ENCODE measurements around the gene PNLIPRP3.

Gene PNLIPRP3

DNA sequence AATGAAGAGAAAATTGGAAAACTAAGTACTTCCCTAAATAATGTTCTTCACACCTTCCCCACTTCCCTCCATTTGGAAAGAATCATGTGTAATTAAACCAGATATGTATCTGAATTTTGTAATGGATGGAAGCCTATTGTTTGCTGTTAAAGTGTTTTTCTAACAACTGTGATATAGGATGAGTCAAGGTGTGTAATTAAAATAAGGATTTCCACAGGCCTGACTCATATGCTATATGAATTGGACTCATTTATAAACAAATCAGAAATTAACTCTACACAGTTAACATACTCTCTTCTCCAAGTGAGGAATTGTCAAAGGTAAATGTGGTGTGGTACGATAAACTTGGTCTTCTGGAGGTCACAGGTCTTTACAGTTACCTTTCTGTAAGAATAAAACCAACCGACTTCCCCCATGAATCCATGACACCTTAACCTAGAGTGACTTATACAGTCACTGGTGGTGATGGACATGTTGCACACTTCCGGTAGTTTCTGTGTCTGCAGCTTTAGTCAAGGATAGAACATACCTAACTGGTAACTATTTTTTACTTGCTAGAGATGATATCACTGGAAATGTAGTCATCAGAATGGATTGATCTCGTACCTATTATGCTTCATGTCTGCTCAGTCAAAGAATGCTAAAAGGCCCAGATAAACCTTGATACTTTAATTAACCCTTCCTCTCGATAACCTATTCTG is 12.8 kb downstream of the PNLIPRP3 start:
- in situ Hi-C loops (cut with MboI; ENCODE audit: low pct_unique_long_range_greater_than_20kb, low sequenced_read_pairs) = no loop called here
- DNase-seq = no peak

DNA sequence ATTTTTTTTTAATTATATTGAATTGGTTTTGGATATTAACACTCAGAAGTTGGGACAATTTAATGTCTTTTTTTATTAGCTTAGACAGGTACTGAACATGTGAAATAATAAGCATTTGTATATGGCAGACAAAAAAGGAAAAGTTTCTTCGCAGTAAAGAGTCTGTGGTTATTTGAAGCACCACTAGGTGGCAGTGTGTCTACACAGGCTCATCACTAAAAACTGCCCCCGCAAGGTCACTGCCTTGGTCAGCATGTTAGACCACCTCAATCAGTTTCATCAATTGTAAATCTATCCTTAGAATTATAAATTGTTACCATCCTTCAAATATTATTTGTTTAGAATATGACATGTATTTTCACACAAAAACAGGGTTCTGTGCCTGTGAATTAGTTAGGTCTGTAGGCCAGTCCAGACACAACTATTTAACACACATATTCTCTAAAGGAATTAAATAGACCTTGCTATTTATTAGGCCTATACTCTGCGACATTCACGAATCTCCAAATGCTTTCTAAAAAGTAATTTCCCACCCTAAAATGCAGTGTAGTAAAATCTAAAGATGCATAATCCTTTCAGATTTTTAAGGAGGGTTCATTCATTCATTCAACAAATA is 17.0 kb downstream of the PNLIPRP3 start:
- in situ Hi-C loops (cut with MboI; ENCODE audit: low pct_unique_long_range_greater_than_20kb, low sequenced_read_pairs) = no loop called here
- DNase-seq = peak; percentile 41

DNA sequence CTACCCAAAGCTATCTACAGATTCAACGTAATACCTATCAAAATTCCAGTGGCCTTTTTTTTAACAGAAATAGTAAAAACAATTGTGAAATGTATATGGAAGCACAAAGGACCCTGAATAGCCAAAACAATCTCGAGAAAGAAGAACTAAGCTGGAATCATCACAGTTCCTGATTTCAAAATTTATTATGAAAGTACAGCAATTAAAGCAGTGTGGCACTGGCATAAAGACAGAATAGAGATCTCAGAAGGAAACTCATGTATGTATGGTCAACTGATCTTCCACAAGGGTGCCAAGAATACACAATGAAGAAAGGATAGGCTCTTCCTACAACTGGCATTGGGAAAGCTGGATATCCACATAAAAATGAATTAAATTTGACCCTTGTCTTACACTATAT is 23.2 kb downstream of the PNLIPRP3 start:
- no peak for DNase-seq
- in situ Hi-C loops (cut with MboI; ENCODE audit: low pct_unique_long_range_greater_than_20kb, low sequenced_read_pairs) = no loop called here

DNA sequence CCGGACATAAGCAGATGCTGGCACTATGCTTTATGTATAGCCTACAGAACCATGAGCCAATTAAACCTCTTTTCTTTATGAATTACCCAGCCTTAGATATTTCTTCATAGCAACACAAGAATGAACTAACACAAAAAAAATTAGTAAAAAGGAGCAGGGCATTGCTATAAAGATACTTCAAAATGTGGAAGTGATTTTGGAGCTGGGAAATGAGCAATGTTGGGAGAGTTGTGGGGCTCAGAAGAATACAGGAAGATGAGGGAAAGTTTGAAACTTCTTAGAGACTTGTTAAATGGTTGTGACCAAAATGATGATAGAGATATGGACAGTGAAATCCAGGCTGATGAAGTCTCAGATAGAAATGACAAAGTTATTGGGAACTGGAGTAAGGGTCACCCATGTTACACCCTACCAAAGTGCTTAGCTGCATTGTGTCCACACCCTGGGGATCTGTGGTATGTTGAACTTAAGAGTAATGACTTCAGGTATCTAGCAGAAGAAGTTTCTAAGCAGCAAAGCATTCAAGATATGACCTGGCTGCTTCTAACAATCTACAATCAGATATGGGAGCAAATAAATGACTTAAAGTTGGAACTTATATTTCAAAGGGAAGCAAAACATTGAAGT is 24.2 kb downstream of the PNLIPRP3 start:
- DNase-seq = no peak
- in situ Hi-C loops (cut with MboI; ENCODE audit: low pct_unique_long_range_greater_than_20kb, low sequenced_read_pairs) = no loop called here

DNA sequence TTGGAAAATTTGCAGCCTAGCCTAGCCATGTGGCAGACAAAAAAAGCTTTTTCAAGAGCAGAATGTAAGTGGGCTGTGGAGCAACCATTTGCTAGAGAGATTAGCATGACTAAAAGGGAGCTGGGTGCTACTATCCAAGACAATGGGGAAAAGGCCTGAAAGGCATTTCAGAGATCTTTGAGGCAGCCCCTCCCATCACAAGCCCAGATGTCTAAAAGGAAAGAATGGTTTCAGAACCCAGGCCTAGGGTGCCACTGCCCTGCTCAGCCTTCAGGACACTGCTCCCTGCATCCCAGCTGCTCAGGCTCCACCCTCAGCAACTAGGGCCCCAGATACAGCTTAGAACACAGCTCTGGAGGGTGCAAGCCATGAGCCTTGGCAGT is 24.7 kb downstream of the PNLIPRP3 start:
- in situ Hi-C loops (cut with MboI; ENCODE audit: low pct_unique_long_range_greater_than_20kb, low sequenced_read_pairs) = no loop called here
- DNase-seq = no peak

DNA sequence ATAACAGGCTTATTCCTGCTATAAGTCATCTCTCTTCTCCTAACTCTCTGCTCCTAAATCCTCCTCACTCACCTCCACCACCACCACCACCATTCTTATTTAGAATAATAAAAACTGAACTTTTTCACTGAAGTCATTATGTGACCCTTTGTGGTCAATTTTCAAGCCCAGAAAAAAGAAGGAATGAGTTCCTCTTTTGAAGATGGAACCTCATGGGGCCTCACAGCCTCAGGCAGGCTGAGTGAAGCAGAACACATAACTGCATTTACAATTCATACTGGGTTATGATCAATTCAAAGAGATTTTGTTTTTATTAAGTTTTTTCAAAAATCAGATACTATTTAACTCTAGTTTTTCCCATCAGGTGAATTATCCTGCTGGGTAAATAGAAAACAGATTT is 29.8 kb downstream of the PNLIPRP3 start:
- in situ Hi-C loops (cut with MboI; ENCODE audit: low pct_unique_long_range_greater_than_20kb, low sequenced_read_pairs) = no loop called here
- DNase-seq = peak; percentile 9

DNA sequence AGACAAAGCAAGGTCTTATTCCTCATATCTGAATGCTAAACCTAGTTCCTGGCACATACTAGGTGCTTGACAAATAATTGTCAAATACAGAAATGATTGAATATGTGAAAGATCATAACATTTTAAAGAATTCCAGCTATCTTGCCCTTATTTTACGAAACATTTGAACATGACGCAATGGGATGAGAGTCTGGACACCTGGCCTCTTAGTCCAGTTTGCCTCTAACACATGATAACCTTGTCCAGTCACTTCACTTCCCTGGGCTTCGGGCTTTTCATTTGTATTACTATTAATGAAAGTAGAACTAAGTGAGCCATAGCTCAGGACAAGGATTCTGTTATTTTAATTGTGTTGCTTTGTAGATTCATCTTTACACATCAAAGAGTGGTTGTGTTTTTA is 32.6 kb downstream of the PNLIPRP3 start:
- DNase-seq = no peak
- in situ Hi-C loops (cut with MboI; ENCODE audit: low pct_unique_long_range_greater_than_20kb, low sequenced_read_pairs) = no loop called here

DNA sequence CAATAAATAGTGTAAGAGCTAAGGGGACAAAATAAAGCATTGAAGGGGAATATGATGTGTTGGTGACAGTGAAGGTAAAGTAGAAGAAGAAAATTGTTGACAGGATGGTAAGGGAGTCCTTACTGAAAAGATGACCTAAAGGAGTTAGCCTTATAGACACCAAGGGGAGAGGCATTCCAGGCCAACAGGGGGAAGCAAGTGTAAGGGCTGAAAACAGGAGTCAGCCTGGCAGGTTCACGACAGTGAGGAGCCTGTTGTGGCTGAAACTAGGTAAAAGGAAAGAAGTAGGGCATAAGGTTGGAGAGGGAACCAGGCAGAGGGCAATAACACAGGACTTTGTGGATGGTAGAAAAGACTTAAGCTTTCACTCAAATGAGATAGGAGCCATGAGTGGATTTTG is 34.0 kb downstream of the PNLIPRP3 start:
- in situ Hi-C loops (cut with MboI; ENCODE audit: low pct_unique_long_range_greater_than_20kb, low sequenced_read_pairs) = no loop called here

DNA sequence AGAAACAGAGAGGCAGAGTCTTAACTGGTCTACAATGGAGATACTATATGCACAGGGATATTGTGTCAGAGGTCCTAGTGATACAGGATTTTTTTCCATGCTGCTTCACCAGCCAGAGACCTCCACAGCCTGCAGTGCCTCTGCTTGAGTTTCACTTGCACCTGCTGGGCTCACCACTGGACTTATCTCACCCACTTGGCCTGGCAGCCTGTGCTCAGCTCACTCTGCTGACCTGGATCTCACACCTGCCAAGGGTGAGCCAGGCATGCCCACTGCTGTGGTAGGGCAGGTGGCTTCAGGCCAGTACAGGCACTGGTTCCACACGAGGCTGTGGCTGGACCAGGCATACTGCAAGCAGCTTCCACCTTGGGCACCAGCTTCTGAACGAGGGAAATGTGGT is 36.6 kb downstream of the PNLIPRP3 start:
- DNase-seq = no peak
- in situ Hi-C loops (cut with MboI; ENCODE audit: low pct_unique_long_range_greater_than_20kb, low sequenced_read_pairs) = no loop called here

More for the DNA sequence above, 34.0 kb downstream of the PNLIPRP3 start:
- DNase-seq = no peak

DNA sequence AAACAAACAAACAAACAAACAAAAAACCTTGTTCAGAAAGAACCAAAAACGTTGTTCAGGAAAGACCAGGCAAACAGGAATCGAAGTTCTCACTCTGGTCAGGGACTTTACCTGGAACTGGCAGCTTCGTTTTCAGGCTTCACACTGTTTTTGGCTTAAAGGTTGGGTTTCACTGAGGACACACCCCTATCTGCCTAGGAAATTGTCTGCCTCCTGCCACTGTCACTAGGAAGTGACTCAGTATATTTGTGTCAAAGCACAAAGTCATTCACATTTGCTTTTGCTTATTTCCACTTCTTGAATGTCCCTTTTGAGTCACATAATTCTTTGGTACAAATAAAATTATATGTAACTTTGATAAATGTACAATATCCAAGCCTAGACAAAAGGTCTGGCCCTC is 37.9 kb downstream of the PNLIPRP3 start:
- peak; percentile 5 for DNase-seq
- in situ Hi-C loops (cut with MboI; ENCODE audit: low pct_unique_long_range_greater_than_20kb, low sequenced_read_pairs) = no loop called here

DNA sequence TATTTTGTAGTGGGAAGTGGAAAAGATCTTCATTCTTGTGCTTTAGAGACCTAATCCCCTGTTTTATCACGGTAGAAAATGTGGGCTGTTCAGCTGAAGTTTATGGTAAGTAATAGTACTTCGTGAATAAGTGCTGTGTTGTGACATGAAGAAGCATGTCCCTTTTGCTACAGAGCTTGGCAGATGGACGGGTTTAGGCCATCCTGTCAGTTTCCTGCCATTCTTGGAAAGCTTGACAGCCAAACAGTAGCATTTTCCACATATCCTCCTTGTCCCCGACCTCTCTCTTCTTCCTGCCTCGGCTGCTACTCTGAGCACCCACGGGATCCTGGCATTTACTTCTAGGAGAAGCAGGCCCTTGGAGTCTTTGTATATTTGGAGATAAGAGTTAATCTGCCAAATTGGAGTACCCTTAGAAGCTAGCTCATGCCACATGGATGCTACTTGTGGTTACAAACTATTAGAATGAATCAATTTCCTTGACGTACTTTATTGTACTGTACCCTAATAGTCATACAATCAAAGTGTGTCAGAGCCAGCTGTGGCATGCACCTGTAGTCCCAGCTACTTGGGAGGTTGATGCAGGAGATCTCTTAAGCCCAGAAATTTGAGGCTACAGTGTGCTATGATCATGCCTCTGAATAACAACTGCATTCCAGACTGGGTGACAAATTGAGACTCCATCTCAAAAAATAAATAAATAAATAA is 39.2 kb downstream of the PNLIPRP3 start:
- DNase-seq = no peak
- in situ Hi-C loops (cut with MboI; ENCODE audit: low pct_unique_long_range_greater_than_20kb, low sequenced_read_pairs) = no loop called here

DNA sequence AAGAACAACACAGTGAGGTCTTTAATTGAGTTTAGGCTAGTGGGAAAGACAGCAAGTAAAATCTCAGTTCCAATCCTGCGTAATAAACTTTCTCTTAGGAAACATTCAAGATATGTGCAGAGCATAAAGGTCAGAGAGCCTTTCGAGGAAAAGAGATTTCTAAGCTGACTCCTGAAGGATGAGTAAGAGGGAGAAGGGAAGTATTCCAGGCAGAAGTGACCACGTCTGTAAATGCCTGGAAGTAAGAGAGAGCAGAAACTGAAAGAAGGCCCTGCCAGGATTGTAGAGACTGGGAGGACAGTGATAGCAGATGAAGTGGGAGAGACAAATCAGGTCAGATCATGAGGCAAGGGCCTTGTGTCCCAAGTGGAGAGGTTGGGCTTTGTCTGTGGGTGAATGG is 41.8 kb downstream of the PNLIPRP3 start:
- in situ Hi-C loops (cut with MboI; ENCODE audit: low pct_unique_long_range_greater_than_20kb, low sequenced_read_pairs) = no loop called here
- DNase-seq = no peak

DNA sequence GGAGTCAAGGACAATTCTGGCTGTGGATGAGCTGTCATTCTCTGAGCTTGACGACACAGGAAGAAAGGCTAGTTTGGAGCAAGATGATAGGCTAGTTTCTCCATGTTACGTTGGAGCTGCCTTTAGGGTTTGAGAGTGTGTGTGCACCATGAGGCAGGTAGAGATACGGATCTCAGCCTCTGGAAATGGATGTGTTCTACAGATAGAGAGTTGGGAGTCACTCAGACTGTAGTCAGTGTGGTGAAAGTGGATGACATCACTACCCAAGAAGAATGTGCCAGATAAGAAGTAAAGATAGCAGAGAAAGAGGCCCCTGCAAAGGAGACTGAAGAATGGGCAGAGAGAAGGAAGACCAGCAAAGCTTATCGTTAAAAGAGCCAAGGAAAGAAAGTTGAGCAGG is 42.4 kb downstream of the PNLIPRP3 start:
- in situ Hi-C loops (cut with MboI; ENCODE audit: low pct_unique_long_range_greater_than_20kb, low sequenced_read_pairs) = no loop called here
- no peak for DNase-seq

DNA sequence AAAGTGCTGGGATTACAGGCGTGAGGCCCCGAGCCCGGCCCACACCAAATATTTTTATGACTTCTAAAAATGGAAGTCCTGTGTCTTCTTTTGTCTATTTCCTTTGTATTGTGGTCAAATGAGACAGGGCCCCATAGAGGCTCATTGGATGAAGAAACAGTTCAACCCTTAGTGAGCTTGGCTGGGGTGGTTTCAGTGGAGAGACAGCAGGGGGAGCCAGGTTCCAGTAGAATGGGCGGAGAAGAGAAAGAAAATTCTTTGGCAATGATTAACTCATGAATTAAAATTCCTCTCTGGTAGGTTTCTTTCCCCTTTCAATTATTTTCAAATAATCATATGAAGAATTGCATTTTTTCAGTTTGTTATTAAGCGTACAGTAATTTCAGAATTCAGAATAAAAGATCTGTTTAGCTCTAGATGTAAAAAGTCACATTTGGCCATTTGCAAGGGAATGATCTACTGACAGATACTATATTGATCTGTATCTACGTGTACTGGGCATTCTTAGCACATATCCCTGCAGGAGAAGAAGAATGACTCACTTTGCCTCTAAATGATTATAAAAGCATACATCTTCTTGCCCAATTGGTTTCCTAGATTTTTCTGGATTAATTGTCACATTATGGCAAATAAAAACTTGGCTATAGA is 43.2 kb downstream of the PNLIPRP3 start:
- in situ Hi-C loops (cut with MboI; ENCODE audit: low pct_unique_long_range_greater_than_20kb, low sequenced_read_pairs) = no loop called here
- DNase-seq = peak; percentile 24

DNA sequence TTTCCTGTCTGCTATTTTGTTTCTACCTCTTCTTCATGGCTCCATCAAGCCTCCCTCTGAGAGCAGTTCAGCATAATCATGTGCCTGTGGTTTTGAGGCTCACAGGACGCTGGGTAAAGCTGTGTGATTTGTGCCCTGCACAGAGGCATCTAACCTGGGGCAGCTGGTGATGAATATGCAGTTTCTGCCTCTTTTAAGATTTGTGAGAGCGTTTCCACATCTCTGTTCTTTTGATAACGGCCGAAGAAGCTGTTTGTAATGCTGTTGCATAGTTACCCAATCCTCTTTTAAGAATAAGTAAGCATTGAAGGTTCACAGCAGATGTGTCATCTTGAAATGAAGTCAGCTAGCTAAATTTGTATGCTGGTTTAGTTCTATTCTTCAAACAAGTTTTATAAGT is 45.2 kb downstream of the PNLIPRP3 start:
- in situ Hi-C loops (cut with MboI; ENCODE audit: low pct_unique_long_range_greater_than_20kb, low sequenced_read_pairs) = no loop called here
- no peak for DNase-seq

DNA sequence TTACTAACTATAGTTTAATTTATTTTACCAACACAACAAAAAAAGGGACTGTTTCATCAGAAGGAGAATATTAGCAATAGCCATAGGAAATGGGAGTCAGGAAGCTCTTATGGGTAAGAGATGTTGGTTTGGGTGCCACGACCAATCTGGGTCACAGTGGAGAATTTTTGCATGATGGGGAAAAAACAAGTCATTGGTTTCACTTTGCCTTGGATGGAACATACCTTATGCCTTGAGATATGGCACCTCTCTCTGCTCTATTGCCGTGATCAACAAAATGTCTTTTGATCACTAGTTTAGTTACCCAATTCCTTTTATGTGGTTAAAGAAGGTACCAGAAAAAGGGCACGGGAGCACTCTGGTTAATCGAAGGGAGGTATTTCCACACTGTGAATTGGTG is 48.2 kb downstream of the PNLIPRP3 start:
- no peak for DNase-seq
- in situ Hi-C loops (cut with MboI; ENCODE audit: low pct_unique_long_range_greater_than_20kb, low sequenced_read_pairs) = no loop called here

DNA sequence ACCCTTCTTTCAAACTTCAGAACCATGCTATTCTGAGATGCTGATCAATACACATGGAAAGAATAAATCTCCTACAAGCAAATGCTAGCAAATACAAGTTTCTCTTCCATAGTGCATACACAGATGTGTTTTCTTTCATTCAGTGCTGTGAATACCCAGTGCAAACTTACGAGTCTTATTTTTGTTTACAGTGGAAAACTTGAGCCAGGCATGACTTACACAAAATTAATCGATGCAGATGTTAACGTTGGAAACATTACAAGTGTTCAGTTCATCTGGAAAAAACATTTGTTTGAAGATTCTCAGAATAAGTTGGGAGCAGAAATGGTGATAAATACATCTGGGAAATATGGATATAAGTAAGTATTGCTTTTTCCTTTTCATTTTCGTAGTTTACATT is 48.8 kb downstream of the PNLIPRP3 start:
- DNase-seq = no peak
- in situ Hi-C loops (cut with MboI; ENCODE audit: low pct_unique_long_range_greater_than_20kb, low sequenced_read_pairs) = no loop called here

DNA sequence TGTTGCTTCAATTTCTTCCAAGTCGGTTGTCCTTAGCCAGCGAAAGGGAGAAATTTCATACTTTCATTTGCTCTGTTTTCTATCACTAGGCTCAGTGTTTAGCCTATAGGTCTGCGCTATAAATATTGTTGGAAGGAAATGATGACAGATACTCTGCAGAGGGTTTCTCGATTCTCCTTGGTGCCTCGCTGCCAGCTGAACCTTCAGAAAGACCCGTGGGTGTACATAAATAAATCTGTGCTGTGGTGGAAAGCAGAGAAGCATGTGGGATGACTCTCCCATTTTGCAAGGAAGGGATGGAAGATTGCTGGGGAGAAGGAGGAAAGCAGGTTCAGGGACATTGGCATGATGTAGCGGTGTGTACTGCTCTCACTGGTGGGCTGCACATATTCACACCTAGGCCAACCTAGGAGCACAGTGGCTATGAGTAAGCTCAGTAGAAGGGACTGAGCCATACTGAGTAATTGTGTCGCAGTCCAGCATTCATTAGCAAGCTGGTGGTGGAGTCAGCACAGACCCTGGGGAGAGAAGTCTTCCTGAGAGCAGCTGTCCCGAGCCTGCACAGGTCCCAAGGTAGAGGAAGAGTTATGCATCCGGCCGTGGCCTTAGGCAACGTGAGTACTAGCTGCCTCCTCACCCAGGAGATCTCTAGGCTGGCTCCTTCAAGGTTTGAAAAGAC is 50.5 kb downstream of the PNLIPRP3 start:
- DNase-seq = no peak
- in situ Hi-C loops (cut with MboI; ENCODE audit: low pct_unique_long_range_greater_than_20kb, low sequenced_read_pairs) = no loop called here

DNA sequence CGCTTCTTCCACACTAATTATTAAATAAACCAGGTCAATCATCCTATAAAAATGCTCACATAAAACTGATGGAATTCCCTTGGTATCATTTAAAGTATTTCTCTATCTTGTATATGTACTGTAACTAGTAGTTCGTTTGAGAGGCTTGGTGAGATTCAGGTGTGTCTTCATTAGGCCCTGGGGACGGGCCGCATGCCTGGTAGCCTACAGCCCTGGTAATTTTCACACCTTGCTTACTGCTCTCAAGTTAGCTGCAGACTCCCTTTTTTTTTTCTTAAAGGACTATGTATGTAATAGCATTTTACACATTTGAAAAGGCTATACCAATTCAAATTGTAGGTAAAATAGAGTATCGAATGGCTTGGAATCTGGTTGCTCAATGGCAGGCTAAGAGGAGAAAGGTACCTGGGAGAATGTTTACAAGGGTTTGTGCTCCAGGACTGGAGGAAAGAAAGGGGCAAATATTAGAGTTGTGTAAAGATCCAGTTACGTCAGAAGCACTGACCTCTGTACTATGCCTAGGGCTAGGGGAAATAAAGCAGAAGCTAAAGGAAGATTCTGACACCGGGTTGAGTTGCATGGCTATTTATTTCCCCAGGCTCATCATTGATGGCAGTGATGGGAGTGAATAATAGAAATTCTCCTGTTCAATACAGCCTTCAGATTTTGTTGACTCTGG is 59.3 kb downstream of the PNLIPRP3 start:
- in situ Hi-C loops (cut with MboI; ENCODE audit: low pct_unique_long_range_greater_than_20kb, low sequenced_read_pairs) = no loop called here
- no peak for DNase-seq
